ENCODE data around the gene RFTN1. TPM values are rescaled to one million over a fixed set of nuclear protein-coding genes. Genes with fewer than 3 reads are reported as not detected.

The RFTN1 gene
- total and polyA plus RNA-seq, 12 donors: 8.3 to 35.7 (median 17.4) TPM

DNA sequence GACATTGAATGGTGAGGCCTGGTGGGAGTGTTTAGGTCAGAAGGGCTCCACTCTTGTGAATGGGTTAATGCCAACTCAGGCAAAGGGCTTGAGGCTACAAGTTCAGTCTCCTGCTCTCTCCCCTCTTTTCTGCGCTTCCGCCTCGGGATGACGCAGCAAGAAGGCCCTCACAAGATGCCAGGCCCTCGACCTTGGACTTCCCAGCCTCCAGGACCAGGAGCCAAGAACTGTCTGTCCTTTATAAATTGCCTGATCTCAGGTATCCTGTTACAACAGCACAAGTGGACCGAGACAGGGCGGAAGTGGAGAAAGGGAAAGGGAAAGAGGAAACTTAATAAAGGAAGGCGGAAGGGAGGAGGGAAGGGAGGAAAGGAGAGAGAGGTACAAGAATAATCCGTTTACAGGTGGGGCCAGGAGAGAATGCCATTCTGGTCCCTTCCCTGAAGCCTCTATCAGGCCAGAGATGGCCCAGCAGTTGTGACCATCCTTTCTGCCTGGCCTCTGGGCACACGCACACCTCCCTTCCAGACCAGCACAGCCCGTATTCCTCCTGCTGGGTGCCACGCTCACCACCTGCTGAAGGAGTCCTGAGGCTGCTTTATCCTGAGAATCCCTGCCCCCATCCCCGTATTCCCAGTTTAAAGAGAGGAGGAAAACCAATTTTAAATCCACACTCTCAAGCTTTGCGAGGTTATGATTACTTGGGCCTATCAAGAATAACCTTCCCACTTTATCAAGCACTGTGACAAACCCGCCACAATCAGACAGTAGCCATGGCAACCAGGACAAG lies 184.3 kb downstream of the RFTN1 start:
- DNase-seq: peak; percentile 34 to 71 (median 62)
- intact Hi-C loops (cut with DNase I): no loop called here
- no peak for TF ChIP-seq POLR2A (IDR thresholded peaks at IDR 0.05)
- TF ChIP-seq, protein P1, sequence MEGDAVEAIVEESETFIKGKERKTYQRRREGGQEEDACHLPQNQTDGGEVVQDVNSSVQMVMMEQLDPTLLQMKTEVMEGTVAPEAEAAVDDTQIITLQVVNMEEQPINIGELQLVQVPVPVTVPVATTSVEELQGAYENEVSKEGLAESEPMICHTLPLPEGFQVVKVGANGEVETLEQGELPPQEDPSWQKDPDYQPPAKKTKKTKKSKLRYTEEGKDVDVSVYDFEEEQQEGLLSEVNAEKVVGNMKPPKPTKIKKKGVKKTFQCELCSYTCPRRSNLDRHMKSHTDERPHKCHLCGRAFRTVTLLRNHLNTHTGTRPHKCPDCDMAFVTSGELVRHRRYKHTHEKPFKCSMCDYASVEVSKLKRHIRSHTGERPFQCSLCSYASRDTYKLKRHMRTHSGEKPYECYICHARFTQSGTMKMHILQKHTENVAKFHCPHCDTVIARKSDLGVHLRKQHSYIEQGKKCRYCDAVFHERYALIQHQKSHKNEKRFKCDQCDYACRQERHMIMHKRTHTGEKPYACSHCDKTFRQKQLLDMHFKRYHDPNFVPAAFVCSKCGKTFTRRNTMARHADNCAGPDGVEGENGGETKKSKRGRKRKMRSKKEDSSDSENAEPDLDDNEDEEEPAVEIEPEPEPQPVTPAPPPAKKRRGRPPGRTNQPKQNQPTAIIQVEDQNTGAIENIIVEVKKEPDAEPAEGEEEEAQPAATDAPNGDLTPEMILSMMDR (IDR thresholded peaks at IDR 0.05): no peak
- Histone ChIP-seq H3K27ac (peak overlapping the region in 1 of 5 donors; percentile 73), H3K27me3 (no peaks in the 10 kb centered on the region), H3K4me1 (replicated peaks in 1 of 2) (peaks cover 0 to 4% of the 10 kb centered on the region in 2 donors), H3K9me3 (replicated peaks in 1 of 3) (no peaks in the 10 kb centered on the region), H3K4me3 (no peak overlapping the region), H3K36me3 (replicated peaks in 1 of 2) (peaks cover 0 to 16% of the 10 kb centered on the region in 2 donors)
- WGBS, 4 donors: 69 to 78% (median 71%) methylated on average over 14 to 15 of the region's 15 CpGs

DNA sequence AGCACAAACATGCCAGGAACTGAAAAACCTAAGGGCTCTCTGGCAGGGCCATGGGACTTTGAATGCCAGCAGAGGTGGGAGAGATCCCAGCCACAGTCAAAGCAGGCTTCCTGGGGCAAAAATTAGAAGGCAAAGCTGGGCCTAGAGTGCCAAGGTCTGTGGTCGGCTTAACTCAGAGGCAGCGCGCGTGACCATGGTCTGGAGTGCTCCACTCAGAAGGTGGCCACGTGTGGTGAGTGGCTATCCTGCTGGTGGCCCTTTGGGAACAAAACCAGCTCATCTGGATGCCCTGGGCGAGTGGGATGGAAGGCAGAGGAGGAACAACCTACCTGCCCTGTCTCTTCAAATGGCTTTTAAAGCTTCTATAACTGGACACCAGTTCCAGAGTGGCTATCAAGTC lies 185.4 kb downstream of the RFTN1 start:
- H3K36me3 ChIP-seq (replicated peaks in 1 of 2): peaks cover 0 to 17% of the 10 kb centered on the region in 2 donors
- intact Hi-C loops (cut with DNase I): no loop called here
- TF ChIP-seq, protein P1 (IDR thresholded peaks at IDR 0.05): no peak
- no peak for TF ChIP-seq POLR2A (IDR thresholded peaks at IDR 0.05)
- H3K9me3 ChIP-seq (replicated peaks in 1 of 3): no peaks in the 10 kb centered on the region
- no peaks in the 10 kb centered on the region for H3K27me3 ChIP-seq
- no peak overlapping the region for H3K4me3 ChIP-seq
- H3K27ac ChIP-seq: peak overlapping the region in 1 of 5 donors; percentile 58
- WGBS, 4 donors: 95 to 98% (median 97%) methylated on average over 5 to 6 of the region's 6 CpGs
- DNase-seq: no peak
- H3K4me1 ChIP-seq (replicated peaks in 1 of 2): peaks cover 0 to 4% of the 10 kb centered on the region in 2 donors

DNA sequence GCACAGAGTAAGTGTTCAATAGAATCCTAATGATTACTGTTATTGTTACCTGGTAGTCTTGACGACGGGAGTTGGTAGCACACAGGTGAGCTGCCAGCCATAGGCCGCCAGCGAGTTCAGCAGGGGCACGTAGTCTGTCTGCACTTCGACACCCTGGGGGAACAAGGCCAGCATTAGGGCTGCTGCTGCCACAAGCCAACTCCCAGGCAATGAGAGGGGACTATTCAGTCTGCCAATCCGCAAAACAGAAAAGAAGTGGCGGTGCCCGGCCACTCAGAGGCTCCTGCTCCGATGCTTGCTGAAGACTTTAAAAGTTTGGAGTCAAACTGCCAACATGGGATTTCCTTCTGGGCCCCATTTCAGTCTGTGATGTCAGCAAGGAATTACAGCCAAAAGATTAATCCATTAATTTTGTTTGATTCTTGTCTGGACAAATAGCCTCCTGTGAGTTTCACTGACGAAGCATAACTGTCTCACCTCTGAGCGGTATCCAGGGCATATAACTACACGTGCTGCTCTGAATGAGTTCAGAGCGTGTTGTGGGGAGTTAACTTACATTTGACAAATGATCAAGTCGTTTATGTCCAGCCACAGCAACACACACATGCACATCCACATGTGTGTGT lies 186.7 kb downstream of the RFTN1 start:
- H3K27ac ChIP-seq: no peak overlapping the region
- H3K36me3 ChIP-seq (replicated peaks in 1 of 2): peaks cover 0 to 30% of the 10 kb centered on the region in 2 donors
- no peak overlapping the region for H3K4me3 ChIP-seq
- WGBS, 4 donors: 90 to 98% (median 93%) methylated on average over 14 to 15 of the region's 15 CpGs
- no peak for DNase-seq
- no peaks in the 10 kb centered on the region for H3K9me3 ChIP-seq (replicated peaks in 1 of 3)
- intact Hi-C loops (cut with DNase I): no loop called here
- H3K27me3 ChIP-seq: no peaks in the 10 kb centered on the region
- TF ChIP-seq, protein P1 (IDR thresholded peaks at IDR 0.05): no peak
- no peak for TF ChIP-seq POLR2A (IDR thresholded peaks at IDR 0.05)
- H3K4me1 ChIP-seq (replicated peaks in 1 of 2): peaks cover 0 to 4% of the 10 kb centered on the region in 2 donors

DNA sequence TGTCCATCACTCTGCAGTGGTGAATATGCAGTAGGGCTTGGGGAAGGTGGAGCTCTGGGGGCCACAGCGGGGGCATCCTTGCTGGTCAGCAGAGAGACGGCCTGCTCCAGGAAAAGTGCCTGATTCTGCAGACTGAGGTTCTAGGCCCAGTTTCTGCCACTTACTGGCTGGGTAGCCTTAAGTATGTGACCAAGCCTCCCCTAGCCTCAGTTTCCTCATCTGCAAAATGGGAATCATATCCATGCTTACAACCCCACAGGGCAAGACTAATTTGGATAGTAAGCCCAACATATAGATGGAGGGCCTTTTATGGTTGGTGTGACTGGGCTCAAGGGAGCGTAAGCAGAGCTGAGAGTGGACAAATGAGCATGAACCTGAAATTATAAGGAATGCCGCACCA lies 187.6 kb downstream of the RFTN1 start:
- H3K4me3 ChIP-seq: no peak overlapping the region
- 95 to 100% (median 98%) methylated on average over 3 to 4 of the region's 4 CpGs for WGBS, 4 donors
- H3K4me1 ChIP-seq (replicated peaks in 1 of 2): peaks cover 0 to 4% of the 10 kb centered on the region in 2 donors
- TF ChIP-seq POLR2A (IDR thresholded peaks at IDR 0.05): no peak
- TF ChIP-seq, protein P1 (IDR thresholded peaks at IDR 0.05): no peak
- intact Hi-C loops (cut with DNase I): no loop called here
- no peak for DNase-seq
- no peaks in the 10 kb centered on the region for H3K9me3 ChIP-seq (replicated peaks in 1 of 3)
- H3K27ac ChIP-seq: no peak overlapping the region
- no peaks in the 10 kb centered on the region for H3K27me3 ChIP-seq
- H3K36me3 ChIP-seq (replicated peaks in 1 of 2): peaks cover 0 to 31% of the 10 kb centered on the region in 2 donors
